ENCODE data around the gene ATRN. TPM values are rescaled to one million over a fixed set of nuclear protein-coding genes. Genes with fewer than 3 reads are reported as not detected.

Gene ATRN
- total RNA-seq, 1 experiment from 2014 or later, result 41.4 TPM

DNA sequence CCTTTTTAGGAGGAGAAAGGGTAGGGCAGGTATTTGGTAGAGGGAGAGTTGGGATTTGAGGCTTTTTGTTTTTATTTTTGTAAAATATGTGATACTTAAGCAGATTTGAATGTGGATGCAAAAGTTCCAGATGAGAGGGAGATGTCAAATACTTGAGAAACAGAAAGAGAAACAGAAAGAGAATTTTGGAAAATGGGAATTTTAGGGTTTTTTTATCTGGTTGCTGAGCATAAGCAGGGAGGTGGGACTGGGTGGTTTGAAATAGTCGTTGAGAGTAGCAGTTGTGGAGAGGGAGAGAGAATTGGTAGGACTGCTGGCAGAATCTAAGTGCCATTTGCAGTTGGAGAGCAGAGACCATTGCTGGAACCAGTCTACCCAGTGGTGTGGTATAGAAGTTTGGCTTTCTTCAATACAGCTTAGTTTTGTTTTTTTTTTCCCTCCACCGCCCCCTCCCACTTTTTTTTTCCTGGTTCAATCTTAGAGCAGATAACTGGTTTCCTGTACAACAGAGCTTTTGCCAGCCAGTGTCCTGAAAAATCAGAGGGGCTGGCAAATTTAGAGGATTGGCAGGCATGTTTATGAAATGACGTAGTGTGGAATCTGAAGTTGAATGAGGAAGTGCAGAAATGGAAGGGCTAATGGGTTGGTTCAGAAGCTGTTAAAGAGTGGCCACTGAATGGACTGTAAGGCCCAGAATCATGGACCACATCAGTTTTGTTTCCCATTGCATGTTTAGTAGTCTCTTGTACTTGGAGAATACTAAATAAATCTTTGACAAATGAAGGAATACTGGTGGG lies 68.7 kb downstream of the ATRN start:
- intact Hi-C loops (cut with micrococcal nuclease; ENCODE audit: unreplicated experiment), result no loop called here
- Mint-ChIP-seq H3K4me3 (ENCODE audit: unreplicated experiment) (no peak overlapping the region), H3K9me3 (ENCODE audit: unreplicated experiment) (no peaks in the 10 kb centered on the region), H3K4me1 (ENCODE audit: low read depth, unreplicated experiment) (no peaks in the 10 kb centered on the region), H3K27ac (ENCODE audit: unreplicated experiment) (no peak overlapping the region), H3K27me3 (ENCODE audit: insufficient read depth, unreplicated experiment) (no peaks in the 10 kb centered on the region), H3K36me3 (ENCODE audit: insufficient read depth, unreplicated experiment) (no peaks in the 10 kb centered on the region)
- no TSS peak for BruUV-seq (replicated peaks)
- Histone ChIP-seq H3K4me3 (ENCODE audit: low read depth, low read length) (no peak overlapping the region), H3K9me3 (no peaks in the 10 kb centered on the region), H3K4me1 (no peaks in the 10 kb centered on the region), H3K36me3 (ENCODE audit: control insufficient read depth, insufficient read depth, low read length) (no peaks in the 10 kb centered on the region; the same call in 1 of the 2 replicates), H3K27me3 (replicated peaks; ENCODE audit: control insufficient read depth, insufficient read depth, low read length) (no peaks in the 10 kb centered on the region)
- ChIA-PET POLR2A (no interaction called here), CTCF (interaction anchor here (0.6 kb wide), 1 partner anchor 16 kb away, joined by 7 read pairs; no protein-coding TSS in a partner anchor)
- TF ChIP-seq, protein P1, sequence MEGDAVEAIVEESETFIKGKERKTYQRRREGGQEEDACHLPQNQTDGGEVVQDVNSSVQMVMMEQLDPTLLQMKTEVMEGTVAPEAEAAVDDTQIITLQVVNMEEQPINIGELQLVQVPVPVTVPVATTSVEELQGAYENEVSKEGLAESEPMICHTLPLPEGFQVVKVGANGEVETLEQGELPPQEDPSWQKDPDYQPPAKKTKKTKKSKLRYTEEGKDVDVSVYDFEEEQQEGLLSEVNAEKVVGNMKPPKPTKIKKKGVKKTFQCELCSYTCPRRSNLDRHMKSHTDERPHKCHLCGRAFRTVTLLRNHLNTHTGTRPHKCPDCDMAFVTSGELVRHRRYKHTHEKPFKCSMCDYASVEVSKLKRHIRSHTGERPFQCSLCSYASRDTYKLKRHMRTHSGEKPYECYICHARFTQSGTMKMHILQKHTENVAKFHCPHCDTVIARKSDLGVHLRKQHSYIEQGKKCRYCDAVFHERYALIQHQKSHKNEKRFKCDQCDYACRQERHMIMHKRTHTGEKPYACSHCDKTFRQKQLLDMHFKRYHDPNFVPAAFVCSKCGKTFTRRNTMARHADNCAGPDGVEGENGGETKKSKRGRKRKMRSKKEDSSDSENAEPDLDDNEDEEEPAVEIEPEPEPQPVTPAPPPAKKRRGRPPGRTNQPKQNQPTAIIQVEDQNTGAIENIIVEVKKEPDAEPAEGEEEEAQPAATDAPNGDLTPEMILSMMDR (IDR thresholded peaks at IDR 0.05; ENCODE audit: insufficient read depth in 1 of 2, low read depth in 1 of 2, low read length in 1 of 2, severe bottlenecking in 1 of 2, unreplicated experiment in 1 of 2), result no peak
- DNase-seq, result no peak

DNA sequence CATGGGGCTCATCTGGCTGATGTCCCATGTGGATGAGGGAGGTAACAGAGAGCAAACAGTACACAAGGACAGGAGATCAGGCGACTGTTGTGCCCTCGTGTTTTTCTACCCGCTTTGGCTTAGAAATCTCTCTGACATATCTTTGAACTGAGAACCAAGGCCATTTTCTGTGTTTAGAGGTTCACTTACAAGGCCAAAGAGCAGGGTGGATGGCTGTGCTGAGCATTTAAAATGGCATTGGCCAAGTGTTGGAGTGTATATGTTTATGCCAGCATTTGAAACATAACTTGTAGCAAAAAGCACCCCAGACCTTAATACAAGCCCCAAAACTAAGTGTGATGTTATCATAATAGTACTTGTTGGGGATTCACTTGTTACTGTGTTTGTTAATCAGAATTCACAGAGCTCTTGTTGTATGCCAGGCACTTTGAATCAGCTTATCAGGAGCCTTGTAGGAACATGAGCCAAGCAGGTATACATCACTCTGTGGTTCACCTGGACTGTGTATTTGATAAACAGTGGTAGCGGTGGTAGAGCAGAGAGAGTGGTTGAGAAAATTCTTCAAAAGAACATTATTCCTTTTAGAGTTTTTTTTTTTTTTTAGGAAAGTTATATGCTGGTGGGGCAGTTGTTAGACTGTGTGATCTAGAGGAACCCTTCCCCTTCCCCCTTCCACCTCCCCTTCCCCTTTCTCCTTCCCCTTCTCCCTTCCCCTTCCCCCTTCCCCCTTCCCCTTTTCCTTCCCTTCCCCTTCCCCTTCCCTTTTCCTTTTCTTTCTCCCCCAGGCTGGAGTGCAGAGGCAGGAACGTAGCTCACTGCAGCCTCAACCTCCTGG lies 71.3 kb downstream of the ATRN start:
- no peaks in the 10 kb centered on the region for H3K4me1 Mint-ChIP-seq (ENCODE audit: low read depth, unreplicated experiment)
- DNase-seq, result no peak
- CTCF ChIA-PET, result no interaction called here
- H3K4me3 ChIP-seq (ENCODE audit: low read depth, low read length), result no peak overlapping the region
- H3K36me3 Mint-ChIP-seq (ENCODE audit: insufficient read depth, unreplicated experiment), result peaks cover 9% of the 10 kb centered on the region
- no TSS peak for BruUV-seq (replicated peaks)
- TF ChIP-seq, protein P1 (IDR thresholded peaks at IDR 0.05; ENCODE audit: insufficient read depth in 1 of 2, low read depth in 1 of 2, low read length in 1 of 2, severe bottlenecking in 1 of 2, unreplicated experiment in 1 of 2), result no peak
- no peaks in the 10 kb centered on the region for H3K27me3 Mint-ChIP-seq (ENCODE audit: insufficient read depth, unreplicated experiment)
- POLR2A ChIA-PET, result no interaction called here
- H3K27ac Mint-ChIP-seq (ENCODE audit: unreplicated experiment), result no peak overlapping the region
- intact Hi-C loops (cut with micrococcal nuclease; ENCODE audit: unreplicated experiment), result no loop called here
- no peak overlapping the region for H3K4me3 Mint-ChIP-seq (ENCODE audit: unreplicated experiment)
- H3K9me3 Mint-ChIP-seq (ENCODE audit: unreplicated experiment), result no peaks in the 10 kb centered on the region
- H3K9me3 ChIP-seq, result no peaks in the 10 kb centered on the region
- H3K27me3 ChIP-seq (replicated peaks; ENCODE audit: control insufficient read depth, insufficient read depth, low read length), result no peaks in the 10 kb centered on the region
- H3K36me3 ChIP-seq (ENCODE audit: control insufficient read depth, insufficient read depth, low read length), result no peaks in the 10 kb centered on the region; the same call in 1 of the 2 replicates
- H3K4me1 ChIP-seq, result no peaks in the 10 kb centered on the region

DNA sequence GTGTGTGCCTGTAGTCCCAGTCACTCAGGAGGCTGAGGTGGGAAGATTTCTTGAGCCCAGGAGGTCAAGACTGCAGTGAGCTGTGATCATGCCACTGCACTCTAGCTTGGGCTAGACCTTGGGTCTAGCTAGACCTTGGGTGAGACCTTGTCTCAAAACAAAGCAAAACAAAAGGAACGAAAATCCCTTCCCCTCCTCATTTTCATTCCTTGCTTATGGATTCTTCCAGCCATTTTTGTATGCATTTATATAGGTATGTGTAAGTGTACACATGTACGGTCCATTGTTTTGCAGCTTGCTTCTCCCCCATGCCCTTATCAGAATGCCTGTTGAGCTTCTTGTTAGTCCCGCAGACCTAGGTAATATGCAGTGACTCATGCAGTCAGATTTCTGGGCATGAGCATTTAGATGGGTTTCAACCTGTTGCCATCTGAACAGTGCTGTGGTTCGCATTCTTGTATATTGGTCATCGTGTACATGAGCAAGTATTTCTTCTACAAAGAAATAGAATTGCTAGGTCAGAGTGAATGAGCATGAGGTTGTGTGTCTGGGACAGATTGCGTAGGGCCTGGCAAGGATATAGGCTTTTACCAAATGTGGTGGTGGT lies 73.2 kb downstream of the ATRN start:
- no TSS peak for BruUV-seq (replicated peaks)
- TF ChIP-seq, protein P1 (IDR thresholded peaks at IDR 0.05; ENCODE audit: insufficient read depth in 1 of 2, low read depth in 1 of 2, low read length in 1 of 2, severe bottlenecking in 1 of 2, unreplicated experiment in 1 of 2), result no peak
- CTCF ChIA-PET, result no interaction called here
- DNase-seq, result no peak
- Histone ChIP-seq H3K9me3 (no peaks in the 10 kb centered on the region), H3K4me3 (ENCODE audit: low read depth, low read length) (no peak overlapping the region), H3K36me3 (ENCODE audit: control insufficient read depth, insufficient read depth, low read length) (no peaks in the 10 kb centered on the region), H3K4me1 (peaks cover 8% of the 10 kb centered on the region), H3K27me3 (replicated peaks; ENCODE audit: control insufficient read depth, insufficient read depth, low read length) (no peaks in the 10 kb centered on the region)
- no peak overlapping the region for H3K4me3 Mint-ChIP-seq (ENCODE audit: unreplicated experiment)
- H3K9me3 Mint-ChIP-seq (ENCODE audit: unreplicated experiment), result no peaks in the 10 kb centered on the region
- POLR2A ChIA-PET, result no interaction called here
- H3K27me3 Mint-ChIP-seq (ENCODE audit: insufficient read depth, unreplicated experiment), result no peaks in the 10 kb centered on the region
- no peaks in the 10 kb centered on the region for H3K4me1 Mint-ChIP-seq (ENCODE audit: low read depth, unreplicated experiment)
- peaks cover 9% of the 10 kb centered on the region for H3K36me3 Mint-ChIP-seq (ENCODE audit: insufficient read depth, unreplicated experiment)
- H3K27ac Mint-ChIP-seq (ENCODE audit: unreplicated experiment), result no peak overlapping the region
- intact Hi-C loops (cut with micrococcal nuclease; ENCODE audit: unreplicated experiment), result no loop called here

Measured in Caco-2 (cell line).